ENCODE data around the gene STON2.

Gene STON2

DNA sequence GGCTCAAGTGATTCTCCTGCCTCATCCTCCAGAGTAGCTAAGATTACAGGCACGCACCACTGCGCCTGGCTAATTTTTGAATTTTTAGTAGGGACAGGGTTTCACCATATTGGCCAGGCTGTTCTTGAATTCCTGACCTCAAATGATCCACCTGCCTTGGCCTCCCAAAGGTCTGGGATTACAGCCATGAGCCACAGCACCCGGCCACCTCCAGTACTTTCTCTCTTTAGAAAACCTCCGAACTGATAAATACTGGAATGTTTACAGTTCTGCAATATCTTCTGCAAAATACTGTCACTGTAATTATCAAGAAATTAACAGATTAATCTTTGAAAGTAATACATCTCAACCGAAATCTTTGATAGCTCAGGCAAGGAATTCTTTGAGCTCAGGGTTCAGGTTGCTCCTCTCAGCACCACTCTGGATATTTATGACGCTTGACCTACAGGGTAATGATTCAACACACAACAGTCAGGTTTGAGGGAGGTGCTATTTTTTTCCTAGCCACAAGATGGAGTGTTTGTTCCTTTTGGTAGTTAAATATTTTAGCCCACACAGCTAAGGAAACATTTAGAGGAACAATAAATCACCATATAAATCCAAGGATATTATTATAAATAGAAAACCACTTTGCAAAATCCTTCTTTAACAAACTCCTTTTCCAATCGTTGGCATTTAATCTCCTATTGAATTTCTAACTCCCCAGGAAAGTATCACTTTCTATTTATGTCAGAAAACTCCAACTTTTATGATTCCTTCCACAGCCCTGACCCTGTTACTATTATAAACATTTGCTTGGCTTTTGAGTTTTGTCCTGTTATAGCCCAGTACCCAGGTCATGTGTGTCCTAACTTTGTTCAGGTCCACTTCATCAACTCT, 130.8 kb downstream of the STON2 start:
- DNase-seq: no peak
- Histone ChIP-seq H3K4me3 (ENCODE audit: low read depth, low read length) (no peak overlapping the region), H3K27ac (no peak overlapping the region), H3K9me3 (ENCODE audit: severe bottlenecking) (no peaks in the 10 kb centered on the region), H3K36me3 (peaks cover 26% of the 10 kb centered on the region), H3K27me3 (ENCODE audit: insufficient read depth, low read depth, severe bottlenecking) (no peaks in the 10 kb centered on the region)
- peak; percentile 53; the same call in 1 of the 2 replicates for TF ChIP-seq CTCF (IDR thresholded peaks at IDR 0.05; ENCODE audit: low read depth, low read length)

DNA sequence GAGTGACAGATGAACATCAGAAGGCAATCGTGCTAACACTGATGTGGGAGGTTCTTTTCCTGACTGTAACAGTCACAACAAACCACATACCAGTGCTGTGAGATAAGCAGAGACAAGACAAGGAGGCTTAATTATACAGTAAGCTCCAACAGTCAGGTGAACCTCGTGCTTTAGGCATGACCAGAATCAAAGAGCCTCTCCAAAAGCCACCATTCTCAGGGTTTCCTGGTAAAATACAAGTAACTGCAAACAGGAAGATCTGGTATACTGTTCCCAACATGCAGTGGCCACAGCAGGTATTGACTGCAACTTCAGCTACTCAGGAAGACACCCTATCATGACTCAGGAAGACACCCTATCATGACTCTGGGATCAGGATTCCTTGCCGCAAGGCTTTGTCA, 132.1 kb downstream of the STON2 start:
- TF ChIP-seq CTCF (IDR thresholded peaks at IDR 0.05; ENCODE audit: low read depth, low read length): no peak
- Histone ChIP-seq H3K27me3 (ENCODE audit: insufficient read depth, low read depth, severe bottlenecking) (no peaks in the 10 kb centered on the region), H3K9me3 (ENCODE audit: severe bottlenecking) (no peaks in the 10 kb centered on the region), H3K36me3 (peaks cover 26% of the 10 kb centered on the region), H3K4me3 (ENCODE audit: low read depth, low read length) (no peak overlapping the region), H3K27ac (no peak overlapping the region)
- no peak for DNase-seq

- no peak for TF ChIP-seq CTCF (IDR thresholded peaks at IDR 0.05; ENCODE audit: low read depth, low read length)
- DNase-seq: no peak
Observed at GRCh38 chr14:81265636-81266169, 134.4 kb downstream of the STON2 start.

DNA sequence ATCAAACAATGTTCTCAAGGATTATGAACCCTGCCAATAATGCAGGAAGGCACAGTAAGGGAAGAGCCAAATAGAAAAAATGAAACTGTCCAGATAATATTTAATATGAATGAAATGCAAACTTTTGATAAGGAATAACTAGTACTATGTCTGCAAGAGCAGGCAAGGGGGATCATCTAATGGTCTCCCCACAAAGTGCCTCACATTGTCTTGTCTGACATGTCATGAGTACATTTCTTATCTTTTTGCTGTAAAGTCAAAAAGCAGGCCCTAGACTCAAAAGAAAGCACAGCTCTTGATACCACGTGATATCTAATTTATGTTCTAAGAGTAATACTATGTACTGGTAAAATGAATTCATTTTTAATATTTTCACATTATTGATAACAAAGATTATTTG, 135.5 kb downstream of the STON2 start:
- TF ChIP-seq CTCF (IDR thresholded peaks at IDR 0.05; ENCODE audit: low read depth, low read length): no peak
- DNase-seq: no peak
- Histone ChIP-seq H3K27ac (no peak overlapping the region), H3K9me3 (ENCODE audit: severe bottlenecking) (no peaks in the 10 kb centered on the region), H3K27me3 (ENCODE audit: insufficient read depth, low read depth, severe bottlenecking) (no peaks in the 10 kb centered on the region), H3K36me3 (peaks cover 20% of the 10 kb centered on the region), H3K4me3 (ENCODE audit: low read depth, low read length) (no peak overlapping the region)

More at GRCh38 chr14:81265636-81266169, 134.4 kb downstream of the STON2 start:
- Histone ChIP-seq H3K4me3 (ENCODE audit: low read depth, low read length) (no peak overlapping the region), H3K9me3 (ENCODE audit: severe bottlenecking) (no peaks in the 10 kb centered on the region), H3K36me3 (peaks cover 26% of the 10 kb centered on the region), H3K27me3 (ENCODE audit: insufficient read depth, low read depth, severe bottlenecking) (no peaks in the 10 kb centered on the region), H3K27ac (no peak overlapping the region)

DNA sequence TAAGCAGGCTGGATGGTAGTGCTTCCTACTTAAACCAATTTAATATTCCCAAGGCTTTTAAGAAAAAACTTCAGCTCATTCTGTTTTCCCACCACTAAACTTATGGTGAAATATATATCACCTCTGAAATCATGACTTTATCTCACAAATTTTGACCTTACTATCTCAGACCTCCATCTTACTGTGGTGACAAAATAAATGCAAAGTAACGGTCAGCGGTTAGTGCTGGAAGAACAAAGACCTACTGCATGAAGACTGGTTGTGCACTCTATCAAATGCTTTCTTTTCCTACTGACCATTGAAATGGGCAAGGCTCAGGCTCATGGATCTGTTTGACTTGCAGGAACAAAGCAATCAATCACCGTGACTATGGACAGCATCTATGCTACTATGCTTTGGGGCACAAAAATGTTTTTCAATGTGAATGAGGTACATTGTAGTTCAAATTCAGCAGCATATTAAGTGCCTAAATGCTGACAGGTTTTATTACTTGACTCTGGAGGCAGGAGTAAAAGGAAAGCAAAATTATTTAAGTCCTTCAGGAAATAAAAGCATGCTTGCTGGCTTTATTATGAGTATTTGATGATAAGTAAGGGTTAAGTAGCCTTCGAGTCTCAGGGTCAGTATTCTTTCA, 136.2 kb downstream of the STON2 start:
- H3K27ac ChIP-seq: no peak overlapping the region
- H3K36me3 ChIP-seq: peaks cover 17% of the 10 kb centered on the region
- no peaks in the 10 kb centered on the region for H3K27me3 ChIP-seq (ENCODE audit: insufficient read depth, low read depth, severe bottlenecking)
- DNase-seq: no peak
- H3K4me3 ChIP-seq (ENCODE audit: low read depth, low read length): no peak overlapping the region
- TF ChIP-seq CTCF (IDR thresholded peaks at IDR 0.05; ENCODE audit: low read depth, low read length): no peak
- H3K9me3 ChIP-seq (ENCODE audit: severe bottlenecking): no peaks in the 10 kb centered on the region
